SK-N-SH treated with all-trans-retinoic acid at 6 μM for 48 hours (cell line): Measurements from ENCODE around the gene ABCE1.

ENCODE experiments used
- CSDC2 ChIP-seq: fragments of 250-450 bp; sonication (Bioruptor Pico); IDR thresholded peaks from 2 replicates; pipeline ENCODE4 v1.5.0; 2020; ENCODE audit warnings: mild to moderate bottlenecking, moderate library complexity
- RARB ChIP-seq: fragments of 250-450 bp; sonication (Bioruptor Pico); IDR thresholded peaks from 2 replicates; pipeline ENCODE4 v1.8.0; 2021; ENCODE audit warnings: mild to moderate bottlenecking, moderate library complexity
- TCF4 ChIP-seq: fragments of 250-450 bp; sonication (Bioruptor Pico); IDR thresholded peaks from 2 replicates; pipeline ENCODE4 v1.8.0; 2021; ENCODE audit warnings: mild to moderate bottlenecking, moderate library complexity, borderline replicate concordance
- ZFP3 ChIP-seq: fragments of 250-450 bp; sonication (Bioruptor Pico); IDR thresholded peaks from 2 replicates; pipeline ENCODE4 v1.5.0; 2020; ENCODE audit warnings: mild to moderate bottlenecking, moderate library complexity
- ZNF565 ChIP-seq: fragments of 450-650 bp; formaldehyde crosslinking; conservative IDR thresholded peaks from 2 replicates; pipeline ENCODE4 v1.5.0; 2020; ENCODE audit warnings: low read depth, mild to moderate bottlenecking, moderate library complexity
- ZNF70 ChIP-seq: fragments of 450-650 bp; formaldehyde crosslinking; IDR thresholded peaks from 2 replicates; pipeline ENCODE4 v1.5.0; 2020; ENCODE audit warnings: mild to moderate bottlenecking, moderate library complexity
- TF ChIP-seq, protein P1 (sequence below): fragments of 250-450 bp; sonication (Bioruptor Pico); IDR thresholded peaks from 2 replicates; pipeline ENCODE4 v1.5.1; 2020; ENCODE audit warnings: low read depth, mild to moderate bottlenecking, moderate library complexity
- TF ChIP-seq, protein P2 (sequence below): fragments of 250-450 bp; sonication (Bioruptor Pico); IDR thresholded peaks from 2 replicates; pipeline ENCODE4 v1.5.0; 2020; ENCODE audit warnings: mild to moderate bottlenecking, moderate library complexity
- TF ChIP-seq, protein P3 (sequence below): fragments of 250-450 bp; sonication (Bioruptor Pico); IDR thresholded peaks from 2 replicates; pipeline ENCODE4 v1.8.0; 2020; ENCODE audit warnings: mild to moderate bottlenecking, moderate library complexity, borderline replicate concordance

DNA sequence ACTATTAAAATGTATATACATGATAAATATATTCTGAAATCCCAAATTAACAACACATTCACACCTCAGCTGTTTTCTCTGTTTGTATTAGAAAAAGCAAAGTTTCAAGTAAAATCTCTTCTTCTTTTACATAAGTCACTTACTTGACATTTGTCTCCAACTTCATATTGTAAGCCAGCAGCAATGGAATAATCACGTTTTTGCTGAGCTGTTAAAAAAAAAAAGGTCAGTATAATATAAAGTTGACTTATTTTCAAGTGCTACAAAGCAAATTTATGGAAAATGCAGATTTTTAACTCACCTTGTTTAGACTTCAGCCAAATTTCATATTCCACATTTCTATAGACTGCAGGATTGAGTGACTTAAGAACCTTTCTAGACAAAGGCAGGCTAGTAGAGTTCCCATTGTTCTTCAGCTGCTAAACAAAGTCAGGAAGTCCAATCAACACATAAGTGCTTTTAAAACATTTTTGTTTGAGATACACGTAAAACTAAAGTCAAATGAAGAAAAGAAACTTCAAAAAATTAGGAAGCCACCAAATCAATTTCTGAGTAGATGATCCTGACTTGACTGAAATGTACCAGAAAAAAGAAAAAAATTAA lies 57.3 kb downstream of the ABCE1 start:
- no peak for TF ChIP-seq ZNF70
- TF ChIP-seq, protein P1, sequence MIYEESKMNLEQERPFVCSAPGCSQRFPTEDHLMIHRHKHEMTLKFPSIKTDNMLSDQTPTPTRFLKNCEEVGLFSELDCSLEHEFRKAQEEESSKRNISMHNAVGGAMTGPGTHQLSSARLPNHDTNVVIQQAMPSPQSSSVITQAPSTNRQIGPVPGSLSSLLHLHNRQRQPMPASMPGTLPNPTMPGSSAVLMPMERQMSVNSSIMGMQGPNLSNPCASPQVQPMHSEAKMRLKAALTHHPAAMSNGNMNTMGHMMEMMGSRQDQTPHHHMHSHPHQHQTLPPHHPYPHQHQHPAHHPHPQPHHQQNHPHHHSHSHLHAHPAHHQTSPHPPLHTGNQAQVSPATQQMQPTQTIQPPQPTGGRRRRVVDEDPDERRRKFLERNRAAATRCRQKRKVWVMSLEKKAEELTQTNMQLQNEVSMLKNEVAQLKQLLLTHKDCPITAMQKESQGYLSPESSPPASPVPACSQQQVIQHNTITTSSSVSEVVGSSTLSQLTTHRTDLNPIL (CRISPR knock-in tag), result no peak
- TF ChIP-seq TCF4 (CRISPR knock-in tag), result no peak
- TF ChIP-seq, protein P2, sequence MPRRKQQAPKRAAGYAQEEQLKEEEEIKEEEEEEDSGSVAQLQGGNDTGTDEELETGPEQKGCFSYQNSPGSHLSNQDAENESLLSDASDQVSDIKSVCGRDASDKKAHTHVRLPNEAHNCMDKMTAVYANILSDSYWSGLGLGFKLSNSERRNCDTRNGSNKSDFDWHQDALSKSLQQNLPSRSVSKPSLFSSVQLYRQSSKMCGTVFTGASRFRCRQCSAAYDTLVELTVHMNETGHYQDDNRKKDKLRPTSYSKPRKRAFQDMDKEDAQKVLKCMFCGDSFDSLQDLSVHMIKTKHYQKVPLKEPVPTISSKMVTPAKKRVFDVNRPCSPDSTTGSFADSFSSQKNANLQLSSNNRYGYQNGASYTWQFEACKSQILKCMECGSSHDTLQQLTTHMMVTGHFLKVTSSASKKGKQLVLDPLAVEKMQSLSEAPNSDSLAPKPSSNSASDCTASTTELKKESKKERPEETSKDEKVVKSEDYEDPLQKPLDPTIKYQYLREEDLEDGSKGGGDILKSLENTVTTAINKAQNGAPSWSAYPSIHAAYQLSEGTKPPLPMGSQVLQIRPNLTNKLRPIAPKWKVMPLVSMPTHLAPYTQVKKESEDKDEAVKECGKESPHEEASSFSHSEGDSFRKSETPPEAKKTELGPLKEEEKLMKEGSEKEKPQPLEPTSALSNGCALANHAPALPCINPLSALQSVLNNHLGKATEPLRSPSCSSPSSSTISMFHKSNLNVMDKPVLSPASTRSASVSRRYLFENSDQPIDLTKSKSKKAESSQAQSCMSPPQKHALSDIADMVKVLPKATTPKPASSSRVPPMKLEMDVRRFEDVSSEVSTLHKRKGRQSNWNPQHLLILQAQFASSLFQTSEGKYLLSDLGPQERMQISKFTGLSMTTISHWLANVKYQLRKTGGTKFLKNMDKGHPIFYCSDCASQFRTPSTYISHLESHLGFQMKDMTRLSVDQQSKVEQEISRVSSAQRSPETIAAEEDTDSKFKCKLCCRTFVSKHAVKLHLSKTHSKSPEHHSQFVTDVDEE, result no peak
- TF ChIP-seq, protein P3, sequence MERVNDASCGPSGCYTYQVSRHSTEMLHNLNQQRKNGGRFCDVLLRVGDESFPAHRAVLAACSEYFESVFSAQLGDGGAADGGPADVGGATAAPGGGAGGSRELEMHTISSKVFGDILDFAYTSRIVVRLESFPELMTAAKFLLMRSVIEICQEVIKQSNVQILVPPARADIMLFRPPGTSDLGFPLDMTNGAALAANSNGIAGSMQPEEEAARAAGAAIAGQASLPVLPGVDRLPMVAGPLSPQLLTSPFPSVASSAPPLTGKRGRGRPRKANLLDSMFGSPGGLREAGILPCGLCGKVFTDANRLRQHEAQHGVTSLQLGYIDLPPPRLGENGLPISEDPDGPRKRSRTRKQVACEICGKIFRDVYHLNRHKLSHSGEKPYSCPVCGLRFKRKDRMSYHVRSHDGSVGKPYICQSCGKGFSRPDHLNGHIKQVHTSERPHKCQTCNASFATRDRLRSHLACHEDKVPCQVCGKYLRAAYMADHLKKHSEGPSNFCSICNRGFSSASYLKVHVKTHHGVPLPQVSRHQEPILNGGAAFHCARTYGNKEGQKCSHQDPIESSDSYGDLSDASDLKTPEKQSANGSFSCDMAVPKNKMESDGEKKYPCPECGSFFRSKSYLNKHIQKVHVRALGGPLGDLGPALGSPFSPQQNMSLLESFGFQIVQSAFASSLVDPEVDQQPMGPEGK (CRISPR knock-in tag), result no peak
- TF ChIP-seq ZNF565, result no peak
- no peak for TF ChIP-seq CSDC2 (CRISPR knock-in tag)
- TF ChIP-seq RARB, result no peak
- no peak for TF ChIP-seq ZFP3 (CRISPR knock-in tag)
